Neuron (in vitro differentiated cells): ENCODE results near the gene EFHC1.

ENCODE experiments used
- H2AFZ ChIP-seq: one replicate; pipeline ENCODE4 v1.6.1; 2013; ENCODE audit warnings: low read depth, mild to moderate bottlenecking, inconsistent platforms, low read length, moderate library complexity
- H3K27me3 ChIP-seq: one replicate; pipeline ENCODE4 v1.6.1; 2013; ENCODE audit warnings: low read length; ENCODE audit not compliant: insufficient read depth
- H3K36me3 ChIP-seq: one replicate; pipeline ENCODE4 v1.6.1; 2013; ENCODE audit warnings: low read length; ENCODE audit not compliant: insufficient read depth
- H3K4me1 ChIP-seq: one replicate; pipeline ENCODE4 v1.6.1; 2013; ENCODE audit warnings: low read length; ENCODE audit not compliant: insufficient read depth
- H3K4me3 ChIP-seq: 2 replicates; pipeline ENCODE4 v1.5.1; 2013; ENCODE audit warnings: mild to moderate bottlenecking, low read length, moderate library complexity
- H3K9me3 ChIP-seq: one replicate; pipeline ENCODE4 v1.6.1; 2013; ENCODE audit warnings: low read length

The EFHC1 gene

GRCh38 chr6:52557389-52558265, 137.5 kb downstream of the EFHC1 start:
- H3K9me3 ChIP-seq = no peaks in the 10 kb centered on the region
- H3K27me3 ChIP-seq = no peaks in the 10 kb centered on the region
- no peak overlapping the region for H3K4me3 ChIP-seq
- H3K4me1 ChIP-seq = no peaks in the 10 kb centered on the region
- H3K36me3 ChIP-seq = no peaks in the 10 kb centered on the region
- no peak overlapping the region for H2AFZ ChIP-seq

DNA sequence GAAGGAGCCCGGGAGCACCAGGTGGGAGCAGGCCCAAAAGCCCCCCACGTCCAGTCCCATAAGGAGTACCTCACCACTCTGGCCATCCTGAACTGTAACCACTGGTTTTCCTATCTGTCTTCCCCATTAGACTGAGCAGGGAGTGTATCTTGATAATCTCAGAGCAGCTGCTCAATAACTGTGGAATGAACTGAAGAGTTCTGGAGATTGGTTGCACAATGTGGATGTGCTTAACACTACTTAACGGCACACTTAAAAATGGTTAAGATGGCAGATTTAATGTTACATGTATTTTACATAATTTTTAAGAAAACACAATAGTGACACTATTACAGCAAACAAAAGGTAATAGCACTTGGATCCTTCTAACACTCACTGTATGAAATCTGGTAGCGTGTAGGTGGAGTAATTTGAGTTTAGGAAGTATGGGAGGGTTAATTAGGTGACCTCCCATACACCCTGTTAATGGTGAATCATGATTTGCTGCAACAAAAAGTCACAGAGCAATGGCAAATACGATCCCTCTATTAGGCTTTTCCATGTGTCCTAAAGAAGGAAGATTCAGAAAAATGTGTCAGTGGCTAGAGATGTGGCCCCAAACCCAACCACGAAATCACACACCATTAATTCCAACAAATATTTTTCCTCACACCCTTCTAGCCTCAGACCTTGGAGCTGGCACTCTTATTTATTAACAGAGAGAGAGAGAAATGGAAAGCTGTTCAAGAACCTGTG, 138.3 kb downstream of the EFHC1 start:
- Histone ChIP-seq H2AFZ (no peak overlapping the region), H3K4me3 (no peak overlapping the region), H3K27me3 (no peaks in the 10 kb centered on the region), H3K9me3 (no peaks in the 10 kb centered on the region), H3K4me1 (no peaks in the 10 kb centered on the region), H3K36me3 (no peaks in the 10 kb centered on the region)

DNA sequence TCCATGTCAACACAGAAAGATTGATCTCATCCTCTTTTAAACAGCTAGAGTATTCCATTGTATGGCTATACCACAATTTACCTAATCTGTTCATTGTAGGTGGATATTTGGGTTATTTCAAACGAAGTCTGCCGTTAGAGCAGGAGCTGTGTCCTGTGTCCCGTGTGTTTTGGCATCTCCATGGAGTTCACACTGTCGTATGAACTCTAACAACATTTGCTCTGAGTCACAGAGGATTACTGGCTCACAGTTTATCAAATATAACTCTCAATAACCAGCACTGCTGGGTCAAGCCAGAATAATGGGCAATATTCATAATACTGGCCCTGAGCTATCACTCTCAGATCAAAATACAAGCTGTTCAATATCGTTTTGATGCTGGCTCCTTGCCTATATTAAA, 140.3 kb downstream of the EFHC1 start:
- H2AFZ ChIP-seq = no peak overlapping the region
- H3K27me3 ChIP-seq = no peaks in the 10 kb centered on the region
- no peaks in the 10 kb centered on the region for H3K4me1 ChIP-seq
- H3K4me3 ChIP-seq = no peak overlapping the region
- H3K9me3 ChIP-seq = no peaks in the 10 kb centered on the region
- H3K36me3 ChIP-seq = no peaks in the 10 kb centered on the region

- Histone ChIP-seq H3K4me1 (no peaks in the 10 kb centered on the region), H2AFZ (no peak overlapping the region), H3K36me3 (no peaks in the 10 kb centered on the region), H3K4me3 (no peak overlapping the region), H3K27me3 (no peaks in the 10 kb centered on the region), H3K9me3 (no peaks in the 10 kb centered on the region)
Measured at GRCh38 chr6:52562911-52563310, 142.8 kb downstream of the EFHC1 start.

GRCh38 chr6:52564856-52565255, 144.7 kb downstream of the EFHC1 start:
- no peak overlapping the region for H2AFZ ChIP-seq
- no peaks in the 10 kb centered on the region for H3K9me3 ChIP-seq
- H3K36me3 ChIP-seq = no peaks in the 10 kb centered on the region
- no peak overlapping the region for H3K4me3 ChIP-seq
- no peaks in the 10 kb centered on the region for H3K27me3 ChIP-seq
- H3K4me1 ChIP-seq = peaks cover 10% of the 10 kb centered on the region

DNA sequence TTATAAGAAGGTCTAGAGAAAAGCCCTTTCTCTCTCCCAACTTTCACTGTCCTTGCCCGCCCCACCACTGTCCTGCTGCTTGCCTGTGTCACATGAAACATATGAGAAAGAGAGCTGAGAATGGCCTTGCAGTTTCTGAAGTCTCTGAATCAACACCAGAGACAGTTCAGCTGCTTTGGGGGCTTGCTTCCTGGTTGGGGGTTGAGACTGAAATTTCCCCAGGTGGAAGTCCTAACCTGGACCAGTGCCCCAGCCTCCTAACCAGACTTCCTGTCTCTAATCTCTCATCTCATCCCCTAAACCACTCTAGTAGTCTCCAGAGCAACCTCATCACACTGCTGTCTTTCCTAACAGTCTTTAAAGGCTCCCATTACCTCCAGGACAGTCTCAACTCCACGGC, 146.1 kb downstream of the EFHC1 start:
- Histone ChIP-seq H3K9me3 (no peaks in the 10 kb centered on the region), H3K4me1 (peaks cover 23% of the 10 kb centered on the region), H2AFZ (no peak overlapping the region), H3K4me3 (no peak overlapping the region), H3K27me3 (no peaks in the 10 kb centered on the region), H3K36me3 (no peaks in the 10 kb centered on the region)

- Histone ChIP-seq H3K36me3 (no peaks in the 10 kb centered on the region), H2AFZ (no peak overlapping the region), H3K4me1 (peaks cover 30% of the 10 kb centered on the region), H3K9me3 (no peaks in the 10 kb centered on the region), H3K4me3 (no peak overlapping the region), H3K27me3 (no peaks in the 10 kb centered on the region)
Measured at GRCh38 chr6:52566853-52567279, 146.7 kb downstream of the EFHC1 start.

DNA sequence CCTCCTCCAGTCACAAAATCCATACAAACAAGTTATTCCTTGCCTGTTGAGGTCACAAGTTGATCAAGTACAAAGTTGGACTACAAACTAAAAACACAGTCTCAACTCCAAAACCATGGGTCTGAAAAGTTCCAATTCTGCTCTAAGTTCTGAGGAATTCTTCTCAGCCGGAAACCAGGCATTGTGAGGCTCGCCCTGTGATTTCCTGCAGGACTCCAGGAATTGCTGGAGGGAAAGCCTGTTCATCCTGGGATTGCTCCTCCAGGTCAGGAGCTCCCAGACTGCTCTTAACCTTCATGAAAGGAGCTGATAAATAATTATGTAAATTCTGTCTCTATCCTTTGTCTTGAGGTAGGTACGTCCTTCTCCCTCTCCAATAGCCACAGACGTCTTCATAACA, 148.2 kb downstream of the EFHC1 start:
- no peaks in the 10 kb centered on the region for H3K9me3 ChIP-seq
- H3K36me3 ChIP-seq = no peaks in the 10 kb centered on the region
- H3K27me3 ChIP-seq = no peaks in the 10 kb centered on the region
- no peak overlapping the region for H3K4me3 ChIP-seq
- H2AFZ ChIP-seq = no peak overlapping the region
- peaks cover 40% of the 10 kb centered on the region for H3K4me1 ChIP-seq

- Histone ChIP-seq H3K36me3 (no peaks in the 10 kb centered on the region), H3K4me3 (no peak overlapping the region), H3K4me1 (peaks cover 55% of the 10 kb centered on the region), H3K9me3 (no peaks in the 10 kb centered on the region), H3K27me3 (no peaks in the 10 kb centered on the region), H2AFZ (no peak overlapping the region)
Measured at GRCh38 chr6:52570291-52570700, 150.2 kb downstream of the EFHC1 start.

DNA sequence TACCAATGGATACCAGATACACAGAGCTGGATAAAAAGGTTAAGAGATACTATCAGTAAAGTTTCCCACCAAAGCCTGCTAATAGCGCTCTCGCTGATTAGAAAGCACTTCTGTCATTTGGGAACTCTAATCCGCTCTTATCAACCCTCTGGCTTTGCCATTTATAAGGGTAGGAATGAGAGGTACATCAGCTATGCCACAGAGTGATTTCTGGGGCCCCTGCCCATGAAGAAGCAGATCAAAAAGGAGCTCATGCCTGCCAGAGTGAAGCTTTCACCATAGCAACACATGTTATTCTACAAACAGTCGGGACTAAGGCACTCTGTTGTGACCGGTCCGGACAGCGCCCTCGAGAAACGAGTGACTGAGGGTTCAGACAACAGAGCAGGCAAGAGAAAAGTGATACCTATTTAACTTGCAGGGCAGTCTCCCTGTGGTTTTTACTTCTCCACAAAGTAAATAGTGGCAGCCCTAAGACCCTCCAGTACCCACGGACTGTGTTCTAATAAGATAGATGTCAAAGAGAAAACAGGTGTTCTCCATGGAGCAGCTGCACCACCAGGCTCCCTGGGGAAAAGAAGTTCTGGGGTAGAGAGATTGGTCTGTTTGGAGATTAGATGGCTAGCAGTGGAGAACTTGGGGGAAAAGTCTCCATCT, 151.1 kb downstream of the EFHC1 start:
- no peak overlapping the region for H2AFZ ChIP-seq
- peaks cover 57% of the 10 kb centered on the region for H3K4me1 ChIP-seq
- no peak overlapping the region for H3K4me3 ChIP-seq
- H3K27me3 ChIP-seq = no peaks in the 10 kb centered on the region
- H3K9me3 ChIP-seq = no peaks in the 10 kb centered on the region
- H3K36me3 ChIP-seq = no peaks in the 10 kb centered on the region

GRCh38 chr6:52572536-52572935, 152.4 kb downstream of the EFHC1 start:
- Histone ChIP-seq H3K4me3 (no peak overlapping the region), H3K36me3 (no peaks in the 10 kb centered on the region), H3K27me3 (no peaks in the 10 kb centered on the region), H2AFZ (no peak overlapping the region), H3K9me3 (no peaks in the 10 kb centered on the region), H3K4me1 (peaks cover 59% of the 10 kb centered on the region)

DNA sequence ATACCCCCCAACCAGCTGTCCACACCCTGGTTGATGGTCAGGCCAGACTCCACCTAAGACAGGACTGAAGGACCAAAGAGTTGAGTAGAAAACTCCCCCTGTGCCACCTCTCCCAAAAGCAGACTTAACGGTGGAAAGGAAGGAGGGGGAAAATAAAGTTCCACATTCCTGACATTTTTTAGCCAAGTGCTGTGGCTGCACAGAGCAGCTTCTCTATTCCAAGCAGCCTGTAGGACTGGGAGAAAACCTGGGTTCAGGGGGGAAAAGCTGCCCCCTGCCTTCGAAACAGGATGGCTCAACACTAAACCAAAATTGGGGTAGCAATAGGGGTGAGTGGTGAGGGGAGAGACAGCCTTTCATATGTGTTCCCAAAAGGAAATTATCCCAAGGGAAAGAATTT, 153.2 kb downstream of the EFHC1 start:
- H3K4me3 ChIP-seq = no peak overlapping the region
- no peaks in the 10 kb centered on the region for H3K27me3 ChIP-seq
- H3K36me3 ChIP-seq = no peaks in the 10 kb centered on the region
- no peaks in the 10 kb centered on the region for H3K9me3 ChIP-seq
- H2AFZ ChIP-seq = no peak overlapping the region
- H3K4me1 ChIP-seq = peaks cover 63% of the 10 kb centered on the region
